AG04450 (cell line): ENCODE measurements around the gene SIRPG. TPM values are rescaled to one million over a fixed set of nuclear protein-coding genes. Genes with fewer than 3 reads are reported as not detected.

Source experiments
- CTCF ChIA-PET: fragments of 300-600, 350-600 bp; formaldehyde crosslinking; extraction: SDS; loops from one replicate; lab custom pipeline; 2022; ENCODE audit warnings: antibody characterized with exemption, inconsistent platforms; lab: Charles Lee
- POLR2A ChIA-PET: fragments of 350-600 bp; formaldehyde crosslinking; extraction: SDS; loops from one replicate; lab custom pipeline; 2021; ENCODE audit warnings: antibody characterized with exemption, inconsistent platforms; lab: Yijun Ruan, JAX
- DNase-seq: peaks from one replicate; pipeline ENCODE4 v3.0.0-alpha.2; 2011; ENCODE audit warnings: low read depth, low spot score
- H3K27ac ChIP-seq: one replicate; pipeline ENCODE4 v1.5.1; 2012; ENCODE audit warnings: low read depth, low read length, control low read depth
- H3K27me3 ChIP-seq: one replicate; pipeline ENCODE4 v1.6.0; 2012; ENCODE audit warnings: low read length; ENCODE audit not compliant: control insufficient read depth, insufficient read depth
- H3K4me3 ChIP-seq: 2 replicates; pipeline ENCODE4 v1.5.1; 2011; ENCODE audit warnings: mild to moderate bottlenecking, low read depth, low read length, control low read depth
- H3K9me3 ChIP-seq: 2 replicates; pipeline ENCODE4 v1.5.1; 2012; ENCODE audit warnings: low read length; ENCODE audit not compliant: control insufficient read depth, insufficient read depth
- CTCF ChIP-seq: IDR thresholded peaks from 2 replicates; pipeline ENCODE4 v1.5.1; 2011; ENCODE audit warnings: low read depth, low read length, control low read depth, inconsistent platforms
- polyA plus RNA-seq: library from polyadenylated mRNA; depleted of rRNA; stranded (reverse); fragments of >200 nt; gene quantifications from 2 replicates; pipeline ENCODE4 v1.2.3, GENCODE V29; 2011

SIRPG gene
- polyA plus RNA-seq, 1 experiment = not detected

- no peak for TF ChIP-seq CTCF
- Histone ChIP-seq H3K9me3 (no peaks in the 10 kb centered on the region), H3K27ac (no peak overlapping the region), H3K27me3 (peaks cover 12% of the 10 kb centered on the region), H3K4me3 (no peak overlapping the region)
- ChIA-PET POLR2A (no interaction called here), CTCF (no interaction called here)
- no peak for DNase-seq
These were observed 26.0 kb downstream of the SIRPG start for GRCh38 chr20:1631309-1632151.

GRCh38 chr20:1630186-1630585, 27.4 kb downstream of the SIRPG start:
- no peak for TF ChIP-seq CTCF
- H3K9me3 ChIP-seq = no peaks in the 10 kb centered on the region
- ChIA-PET POLR2A (no interaction called here), CTCF (no interaction called here)
- no peak for DNase-seq
- peaks cover 12% of the 10 kb centered on the region for H3K27me3 ChIP-seq
- no peak overlapping the region for H3K4me3 ChIP-seq
- no peak overlapping the region for H3K27ac ChIP-seq

GRCh38 chr20:1629321-1629720, 28.3 kb downstream of the SIRPG start:
- H3K4me3 ChIP-seq = no peak overlapping the region
- H3K9me3 ChIP-seq = no peaks in the 10 kb centered on the region
- peaks cover 12% of the 10 kb centered on the region for H3K27me3 ChIP-seq
- H3K27ac ChIP-seq = no peak overlapping the region
- POLR2A ChIA-PET = no interaction called here
- TF ChIP-seq CTCF = no peak
- no peak for DNase-seq
- CTCF ChIA-PET = no interaction called here

- Histone ChIP-seq H3K9me3 (no peaks in the 10 kb centered on the region), H3K27me3 (peaks cover 12% of the 10 kb centered on the region), H3K4me3 (no peak overlapping the region), H3K27ac (no peak overlapping the region)
- POLR2A ChIA-PET = no interaction called here
- CTCF ChIA-PET = no interaction called here
- DNase-seq = no peak
- TF ChIP-seq CTCF = no peak
These were observed 29.0 kb downstream of the SIRPG start for GRCh38 chr20:1628621-1629020.

- Histone ChIP-seq H3K27ac (no peak overlapping the region), H3K4me3 (no peak overlapping the region), H3K9me3 (no peaks in the 10 kb centered on the region), H3K27me3 (peaks cover 12% of the 10 kb centered on the region)
- ChIA-PET CTCF (no interaction called here), POLR2A (no interaction called here)
- no peak for TF ChIP-seq CTCF
- no peak for DNase-seq
These were observed 30.4 kb downstream of the SIRPG start for GRCh38 chr20:1627200-1627550.
